Kidney capillary endothelial cell (primary cell): Measurements from ENCODE around the gene ZNF341.

Source experiments
- DNase-seq: peaks from one replicate; pipeline ENCODE4 v3.0.0-alpha.2; 2018; ENCODE audit warnings: low spot score

The ZNF341 gene

GRCh38 chr20:33825340-33826269 is 93.8 kb downstream of the ZNF341 start:
- no peak for DNase-seq

- DNase-seq: no peak
Measured at GRCh38 chr20:33826270-33826897, 94.6 kb downstream of the ZNF341 start.

GRCh38 chr20:33827109-33827508 is 95.3 kb downstream of the ZNF341 start:
- DNase-seq: no peak

- no peak for DNase-seq
Measured at GRCh38 chr20:33827634-33828325, 96.0 kb downstream of the ZNF341 start.

GRCh38 chr20:33828326-33828844 is 96.6 kb downstream of the ZNF341 start:
- DNase-seq: no peak

GRCh38 chr20:33828967-33829560 is 97.3 kb downstream of the ZNF341 start:
- DNase-seq: no peak

- DNase-seq: no peak
Measured at GRCh38 chr20:33829636-33830035, 97.8 kb downstream of the ZNF341 start.

GRCh38 chr20:33830371-33830770 is 98.6 kb downstream of the ZNF341 start:
- DNase-seq: no peak

GRCh38 chr20:33832103-33832804 is 100.5 kb downstream of the ZNF341 start:
- no peak for DNase-seq

GRCh38 chr20:33833333-33833732 is 101.5 kb downstream of the ZNF341 start:
- no peak for DNase-seq

- no peak for DNase-seq
Measured at GRCh38 chr20:33835615-33836172, 103.9 kb downstream of the ZNF341 start.

GRCh38 chr20:33836277-33836676 is 104.5 kb downstream of the ZNF341 start:
- no peak for DNase-seq

- DNase-seq: no peak
Measured at GRCh38 chr20:33837096-33837830, 105.5 kb downstream of the ZNF341 start.

- DNase-seq: no peak
Measured at GRCh38 chr20:33838035-33838864, 106.5 kb downstream of the ZNF341 start.

GRCh38 chr20:33839591-33839990 is 107.8 kb downstream of the ZNF341 start:
- no peak for DNase-seq

- no peak for DNase-seq
Measured at GRCh38 chr20:33840160-33840559, 108.4 kb downstream of the ZNF341 start.

GRCh38 chr20:33840759-33841435 is 109.1 kb downstream of the ZNF341 start:
- no peak for DNase-seq

GRCh38 chr20:33841436-33841799 is 109.6 kb downstream of the ZNF341 start:
- DNase-seq: no peak
